HG03103 (cell line): ENCODE measurements around the gene KRT4.

Source experiments
- ATAC-seq: cut with Tn5 transposase; IDR thresholded peaks from one replicate; pipeline ENCODE4 v1.9.1; 2021; ENCODE audit warnings: low read depth; ENCODE audit not compliant: unreplicated experiment

KRT4 gene

GRCh38 chr12:52837413-52837741 is 23.5 kb upstream of the KRT4 start:
- ATAC-seq: no peak

- ATAC-seq: no peak
Measured at GRCh38 chr12:52836491-52837412, 22.8 kb upstream of the KRT4 start.

- ATAC-seq: no peak
Measured at GRCh38 chr12:52836042-52836466, 22.1 kb upstream of the KRT4 start.

- no peak for ATAC-seq
Measured at GRCh38 chr12:52835271-52836041, 21.5 kb upstream of the KRT4 start.

GRCh38 chr12:52834727-52835001 is 20.7 kb upstream of the KRT4 start:
- ATAC-seq: no peak

GRCh38 chr12:52833922-52834726 is 20.2 kb upstream of the KRT4 start, which contains the start of gene KRT79:
TSS of gene KRT79 (minus strand) at chr12:52834311. CDS start at chr12:52834260, 51 bp downstream.
- no peak for ATAC-seq

- ATAC-seq: no peak
Measured at GRCh38 chr12:52832985-52833905, 19.3 kb upstream of the KRT4 start.

GRCh38 chr12:52832451-52832850 is 18.5 kb upstream of the KRT4 start:
- ATAC-seq: no peak

GRCh38 chr12:52831251-52831650 is 17.3 kb upstream of the KRT4 start:
- no peak for ATAC-seq

- ATAC-seq: no peak
Measured at GRCh38 chr12:52829986-52830770, 16.3 kb upstream of the KRT4 start.

- no peak for ATAC-seq
Measured at GRCh38 chr12:52828591-52829021, 14.7 kb upstream of the KRT4 start.

GRCh38 chr12:52828156-52828555 is 14.2 kb upstream of the KRT4 start:
- ATAC-seq: no peak

GRCh38 chr12:52827499-52828090 is 13.7 kb upstream of the KRT4 start:
- ATAC-seq: no peak

- no peak for ATAC-seq
Measured at GRCh38 chr12:52826611-52827498, 12.9 kb upstream of the KRT4 start.

GRCh38 chr12:52825961-52826360 is 12.0 kb upstream of the KRT4 start:
- ATAC-seq: no peak

- ATAC-seq: no peak
Measured at GRCh38 chr12:52824741-52825410, 11.0 kb upstream of the KRT4 start.

- ATAC-seq: no peak
Measured at GRCh38 chr12:52823761-52824450, 10.0 kb upstream of the KRT4 start.
